ENCODE data around the gene STPG1. TPM values are rescaled to one million over a fixed set of nuclear protein-coding genes. Genes with fewer than 3 reads are reported as not detected.

Gene STPG1
- polyA plus RNA-seq, 1 donor from 2014 or later, result 0.89 TPM

GRCh38 chr1:24382165-24382577, 31.4 kb downstream of the STPG1 start:
- H2AFZ ChIP-seq (ENCODE audit: low read depth, low read length), result no peak overlapping the region
- H3K9ac ChIP-seq (ENCODE audit: low read length), result no peak overlapping the region
- H3K9me3 ChIP-seq (ENCODE audit: low read length), result no peaks in the 10 kb centered on the region
- no peak for TF ChIP-seq SMC3 (conservative IDR thresholded peaks at IDR 0.05; ENCODE audit: poor library complexity)
- TF ChIP-seq RAD21 (conservative IDR thresholded peaks at IDR 0.05), result no peak
- no peak for TF ChIP-seq EZH2 (IDR thresholded peaks at IDR 0.05; ENCODE audit: borderline replicate concordance, insufficient read depth, low read length, poor library complexity, severe bottlenecking)
- TF ChIP-seq MXI1 (conservative IDR thresholded peaks at IDR 0.05; ENCODE audit: poor library complexity, severe bottlenecking), result no peak
- TF ChIP-seq POLR2AphosphoS5 (IDR thresholded peaks at IDR 0.05), result no peak
- TF ChIP-seq, protein P1, sequence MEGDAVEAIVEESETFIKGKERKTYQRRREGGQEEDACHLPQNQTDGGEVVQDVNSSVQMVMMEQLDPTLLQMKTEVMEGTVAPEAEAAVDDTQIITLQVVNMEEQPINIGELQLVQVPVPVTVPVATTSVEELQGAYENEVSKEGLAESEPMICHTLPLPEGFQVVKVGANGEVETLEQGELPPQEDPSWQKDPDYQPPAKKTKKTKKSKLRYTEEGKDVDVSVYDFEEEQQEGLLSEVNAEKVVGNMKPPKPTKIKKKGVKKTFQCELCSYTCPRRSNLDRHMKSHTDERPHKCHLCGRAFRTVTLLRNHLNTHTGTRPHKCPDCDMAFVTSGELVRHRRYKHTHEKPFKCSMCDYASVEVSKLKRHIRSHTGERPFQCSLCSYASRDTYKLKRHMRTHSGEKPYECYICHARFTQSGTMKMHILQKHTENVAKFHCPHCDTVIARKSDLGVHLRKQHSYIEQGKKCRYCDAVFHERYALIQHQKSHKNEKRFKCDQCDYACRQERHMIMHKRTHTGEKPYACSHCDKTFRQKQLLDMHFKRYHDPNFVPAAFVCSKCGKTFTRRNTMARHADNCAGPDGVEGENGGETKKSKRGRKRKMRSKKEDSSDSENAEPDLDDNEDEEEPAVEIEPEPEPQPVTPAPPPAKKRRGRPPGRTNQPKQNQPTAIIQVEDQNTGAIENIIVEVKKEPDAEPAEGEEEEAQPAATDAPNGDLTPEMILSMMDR (IDR thresholded peaks at IDR 0.05; ENCODE audit: poor library complexity, severe bottlenecking), result no peak
- TF ChIP-seq EP300 (conservative IDR thresholded peaks at IDR 0.05; ENCODE audit: poor library complexity, severe bottlenecking), result no peak
- TF ChIP-seq TAF1 (IDR thresholded peaks at IDR 0.05; ENCODE audit: low read depth), result no peak
- TF ChIP-seq, protein P2, sequence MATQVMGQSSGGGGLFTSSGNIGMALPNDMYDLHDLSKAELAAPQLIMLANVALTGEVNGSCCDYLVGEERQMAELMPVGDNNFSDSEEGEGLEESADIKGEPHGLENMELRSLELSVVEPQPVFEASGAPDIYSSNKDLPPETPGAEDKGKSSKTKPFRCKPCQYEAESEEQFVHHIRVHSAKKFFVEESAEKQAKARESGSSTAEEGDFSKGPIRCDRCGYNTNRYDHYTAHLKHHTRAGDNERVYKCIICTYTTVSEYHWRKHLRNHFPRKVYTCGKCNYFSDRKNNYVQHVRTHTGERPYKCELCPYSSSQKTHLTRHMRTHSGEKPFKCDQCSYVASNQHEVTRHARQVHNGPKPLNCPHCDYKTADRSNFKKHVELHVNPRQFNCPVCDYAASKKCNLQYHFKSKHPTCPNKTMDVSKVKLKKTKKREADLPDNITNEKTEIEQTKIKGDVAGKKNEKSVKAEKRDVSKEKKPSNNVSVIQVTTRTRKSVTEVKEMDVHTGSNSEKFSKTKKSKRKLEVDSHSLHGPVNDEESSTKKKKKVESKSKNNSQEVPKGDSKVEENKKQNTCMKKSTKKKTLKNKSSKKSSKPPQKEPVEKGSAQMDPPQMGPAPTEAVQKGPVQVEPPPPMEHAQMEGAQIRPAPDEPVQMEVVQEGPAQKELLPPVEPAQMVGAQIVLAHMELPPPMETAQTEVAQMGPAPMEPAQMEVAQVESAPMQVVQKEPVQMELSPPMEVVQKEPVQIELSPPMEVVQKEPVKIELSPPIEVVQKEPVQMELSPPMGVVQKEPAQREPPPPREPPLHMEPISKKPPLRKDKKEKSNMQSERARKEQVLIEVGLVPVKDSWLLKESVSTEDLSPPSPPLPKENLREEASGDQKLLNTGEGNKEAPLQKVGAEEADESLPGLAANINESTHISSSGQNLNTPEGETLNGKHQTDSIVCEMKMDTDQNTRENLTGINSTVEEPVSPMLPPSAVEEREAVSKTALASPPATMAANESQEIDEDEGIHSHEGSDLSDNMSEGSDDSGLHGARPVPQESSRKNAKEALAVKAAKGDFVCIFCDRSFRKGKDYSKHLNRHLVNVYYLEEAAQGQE (IDR thresholded peaks at IDR 0.05; ENCODE audit: borderline replicate concordance), result no peak
- H3K9me2 ChIP-seq (ENCODE audit: insufficient read depth, low read length), result no peaks in the 10 kb centered on the region
- H3K4me2 ChIP-seq (ENCODE audit: low read length), result no peak overlapping the region
- H3K27ac ChIP-seq (ENCODE audit: low read length), result no peak overlapping the region
- H3K4me3 ChIP-seq (ENCODE audit: low read length), result no peak overlapping the region
- no peaks in the 10 kb centered on the region for H4K20me1 ChIP-seq (ENCODE audit: insufficient read depth)
- H3K79me2 ChIP-seq (replicated peaks; ENCODE audit: insufficient read depth, low read length), result no peaks in the 10 kb centered on the region
- H3K36me3 ChIP-seq (ENCODE audit: insufficient read depth, low read length), result no peaks in the 10 kb centered on the region
- H3K27me3 ChIP-seq (ENCODE audit: insufficient read depth, low read depth, low read length), result no peaks in the 10 kb centered on the region
- no peaks in the 10 kb centered on the region for H3F3A ChIP-seq (ENCODE audit: insufficient read depth, low read length, poor library complexity, severe bottlenecking)

- Histone ChIP-seq H3K9me3 (ENCODE audit: low read length) (no peaks in the 10 kb centered on the region), H3K4me3 (ENCODE audit: low read length) (no peak overlapping the region), H3K79me2 (replicated peaks; ENCODE audit: insufficient read depth, low read length) (no peaks in the 10 kb centered on the region), H3K27ac (ENCODE audit: low read length) (no peak overlapping the region), H3K9ac (ENCODE audit: low read length) (no peak overlapping the region), H3K27me3 (ENCODE audit: insufficient read depth, low read depth, low read length) (no peaks in the 10 kb centered on the region), H3K36me3 (ENCODE audit: insufficient read depth, low read length) (no peaks in the 10 kb centered on the region), H3F3A (ENCODE audit: insufficient read depth, low read length, poor library complexity, severe bottlenecking) (no peaks in the 10 kb centered on the region), H2AFZ (ENCODE audit: low read depth, low read length) (no peak overlapping the region), H4K20me1 (ENCODE audit: insufficient read depth) (no peaks in the 10 kb centered on the region), H3K9me2 (ENCODE audit: insufficient read depth, low read length) (no peaks in the 10 kb centered on the region), H3K4me2 (ENCODE audit: low read length) (no peak overlapping the region)
- TF ChIP-seq, protein P2 (IDR thresholded peaks at IDR 0.05; ENCODE audit: borderline replicate concordance), result no peak
These were observed 32.3 kb downstream of the STPG1 start for GRCh38 chr1:24381256-24381655.

Data from neural cell (in vitro differentiated cells).